ENCODE results near the gene TBXA2R. TPM values are rescaled to one million over a fixed set of nuclear protein-coding genes. Genes with fewer than 3 reads are reported as not detected.

Gene TBXA2R
- polyA plus RNA-seq, 1 donor (not counting 4 experiments of a cell fraction or from before 2014, with no cell fraction given), result not detected

- H3K9ac ChIP-seq (ENCODE audit: control insufficient read depth, extremely low read depth, insufficient read depth, low read length), result no peak overlapping the region
- H3K4me1 ChIP-seq (ENCODE audit: control insufficient read depth, extremely low read depth, insufficient read depth, low read length), result no peaks in the 10 kb centered on the region
- H3K27ac ChIP-seq (ENCODE audit: control insufficient read depth, insufficient read depth, low read length), result no peak overlapping the region
- H3K4me2 ChIP-seq (ENCODE audit: control insufficient read depth, extremely low read depth, insufficient read depth, low read depth, low read length), result no peak overlapping the region
- H2AFZ ChIP-seq (ENCODE audit: control insufficient read depth, low read length), result no peak overlapping the region
- H3K9me1 ChIP-seq (ENCODE audit: control insufficient read depth, extremely low read depth, insufficient read depth, low read length), result no peaks in the 10 kb centered on the region
- no peak overlapping the region for H3K4me3 ChIP-seq (ENCODE audit: control insufficient read depth in 2 of 3, extremely low read depth in 1 of 3, insufficient read depth in 2 of 3, low read depth in 1 of 3, low read length in 3 of 3)
- DNase-seq (ENCODE audit: low read depth, low spot score) (no peak), FAIRE-seq (no peak)
- H4K20me1 ChIP-seq (ENCODE audit: control insufficient read depth, extremely low read depth, insufficient read depth, low read length), result no peaks in the 10 kb centered on the region
- H3K79me2 ChIP-seq (ENCODE audit: control insufficient read depth, insufficient read depth, low read length), result no peaks in the 10 kb centered on the region
- peaks cover 3% of the 10 kb centered on the region for H3K27me3 ChIP-seq (ENCODE audit: control insufficient read depth, extremely low read depth, insufficient read depth, low read length)
- H3K36me3 ChIP-seq (ENCODE audit: control insufficient read depth in 2 of 2, extremely low read depth in 1 of 2, insufficient read depth in 2 of 2, low read length in 2 of 2), result peaks cover 5 to 9% of the 10 kb centered on the region in 2 experiments
- TF ChIP-seq CTCF (optimal IDR thresholded peaks at IDR 0.05 in 1 of 3, IDR thresholded peaks at IDR 0.05 in 1 of 3, conservative IDR thresholded peaks at IDR 0.05 in 1 of 3; ENCODE audit: extremely low read depth in 1 of 3, insufficient read depth in 2 of 3, low read length in 3 of 3) (no peak), EZH2 (IDR thresholded peaks at IDR 0.05; ENCODE audit: low read length) (no peak)
- H3K9me3 ChIP-seq (ENCODE audit: control insufficient read depth, low read depth, low read length), result no peaks in the 10 kb centered on the region
- dilution Hi-C loops (cut with MboI; ENCODE audit: extremely low pct_ligation_motif_present, low sequenced_read_pairs), result no loop called here
Observed at GRCh38 chr19:3610745-3611717, 4.4 kb upstream of the TBXA2R start.

GRCh38 chr19:3609779-3610719 lies 3.4 kb upstream of the TBXA2R start:
- Histone ChIP-seq H3K27me3 (ENCODE audit: control insufficient read depth, extremely low read depth, insufficient read depth, low read length) (peaks cover 10% of the 10 kb centered on the region), H2AFZ (ENCODE audit: control insufficient read depth, low read length) (no peak overlapping the region), H3K4me3 (ENCODE audit: control insufficient read depth in 2 of 3, extremely low read depth in 1 of 3, insufficient read depth in 2 of 3, low read depth in 1 of 3, low read length in 3 of 3) (no peak overlapping the region), H4K20me1 (ENCODE audit: control insufficient read depth, extremely low read depth, insufficient read depth, low read length) (no peaks in the 10 kb centered on the region), H3K9me3 (ENCODE audit: control insufficient read depth, low read depth, low read length) (no peaks in the 10 kb centered on the region), H3K9ac (ENCODE audit: control insufficient read depth, extremely low read depth, insufficient read depth, low read length) (no peak overlapping the region), H3K9me1 (ENCODE audit: control insufficient read depth, extremely low read depth, insufficient read depth, low read length) (no peaks in the 10 kb centered on the region), H3K4me1 (ENCODE audit: control insufficient read depth, extremely low read depth, insufficient read depth, low read length) (no peaks in the 10 kb centered on the region), H3K4me2 (ENCODE audit: control insufficient read depth, extremely low read depth, insufficient read depth, low read depth, low read length) (no peak overlapping the region), H3K79me2 (ENCODE audit: control insufficient read depth, insufficient read depth, low read length) (no peaks in the 10 kb centered on the region), H3K36me3 (ENCODE audit: control insufficient read depth in 2 of 2, extremely low read depth in 1 of 2, insufficient read depth in 2 of 2, low read length in 2 of 2) (peaks cover 5 to 9% of the 10 kb centered on the region in 2 experiments), H3K27ac (ENCODE audit: control insufficient read depth, insufficient read depth, low read length) (no peak overlapping the region)
- dilution Hi-C loops (cut with MboI; ENCODE audit: extremely low pct_ligation_motif_present, low sequenced_read_pairs), result no loop called here
- TF ChIP-seq CTCF (optimal IDR thresholded peaks at IDR 0.05 in 1 of 3, IDR thresholded peaks at IDR 0.05 in 1 of 3, conservative IDR thresholded peaks at IDR 0.05 in 1 of 3; ENCODE audit: extremely low read depth in 1 of 3, insufficient read depth in 2 of 3, low read length in 3 of 3), result no peak
- no peak for TF ChIP-seq EZH2 (IDR thresholded peaks at IDR 0.05; ENCODE audit: low read length)
- FAIRE-seq (no peak), DNase-seq (ENCODE audit: low read depth, low spot score) (no peak)

Measured in keratinocyte (primary cell).